ENCODE data around the gene CALM1. TPM values are rescaled to one million over a fixed set of nuclear protein-coding genes. Genes with fewer than 3 reads are reported as not detected.

CALM1 gene
- total RNA-seq, 2 donors from 2014 or later, result 237 to 287 TPM

DNA sequence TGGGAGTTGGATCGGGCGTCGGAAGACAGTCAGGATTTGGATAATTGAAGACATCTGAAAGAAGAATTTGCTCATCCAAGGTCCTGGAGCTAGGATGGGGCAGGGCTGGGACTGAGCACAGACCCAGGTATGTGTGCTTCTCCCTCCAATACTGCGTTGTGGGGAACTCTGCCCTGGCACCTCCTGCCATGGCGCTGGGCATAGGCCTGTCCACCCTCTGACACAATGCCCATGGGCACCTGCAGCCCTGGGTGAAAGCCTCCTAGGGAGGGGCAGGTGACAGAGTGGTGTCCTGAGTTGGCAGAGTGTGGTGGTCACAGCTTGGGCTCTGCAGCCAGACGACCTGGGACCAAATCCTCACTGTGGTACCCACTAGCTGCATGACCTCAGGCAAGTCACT lies 53.3 kb downstream of the CALM1 start:
- Histone ChIP-seq H3K4me1 (replicated peaks) (no peaks in the 10 kb centered on the region), H3K27me3 (replicated peaks; ENCODE audit: insufficient read depth) (no peaks in the 10 kb centered on the region), H3K36me3 (no peaks in the 10 kb centered on the region), H3K4me3 (no peak overlapping the region), H3K27ac (no peak overlapping the region), H3K9me3 (no peaks in the 10 kb centered on the region)
- no peak for DNase-seq (ENCODE audit: low spot score)
- 90% methylated on average over 6 of the region's 6 CpGs for WGBS
- no peak for TF ChIP-seq POLR2AphosphoS5 (IDR thresholded peaks at IDR 0.05)
- no peak for TF ChIP-seq POLR2A (IDR thresholded peaks at IDR 0.05)
- no peak for TF ChIP-seq CTCF (IDR thresholded peaks at IDR 0.05)
- intact Hi-C loops (cut with DNase I), result no loop called here

- H3K36me3 ChIP-seq, result no peaks in the 10 kb centered on the region
- TF ChIP-seq CTCF (IDR thresholded peaks at IDR 0.05) (no peak), POLR2AphosphoS5 (IDR thresholded peaks at IDR 0.05) (no peak), POLR2A (IDR thresholded peaks at IDR 0.05) (no peak)
- DNase-seq (ENCODE audit: low spot score), result no peak
- intact Hi-C loops (cut with DNase I), result no loop called here
- H3K9me3 ChIP-seq, result no peaks in the 10 kb centered on the region
- no peak overlapping the region for H3K4me3 ChIP-seq
- no peak overlapping the region for H3K27ac ChIP-seq
- H3K4me1 ChIP-seq (replicated peaks), result no peaks in the 10 kb centered on the region
- 89% methylated on average over 3 of the region's 3 CpGs for WGBS
- H3K27me3 ChIP-seq (replicated peaks; ENCODE audit: insufficient read depth), result no peaks in the 10 kb centered on the region
Measured at GRCh38 chr14:90450667-90451066, 53.8 kb downstream of the CALM1 start.

GRCh38 chr14:90451443-90451842 lies 54.6 kb downstream of the CALM1 start:
- no peak for DNase-seq (ENCODE audit: low spot score)
- H3K36me3 ChIP-seq, result no peaks in the 10 kb centered on the region
- TF ChIP-seq POLR2A (IDR thresholded peaks at IDR 0.05), result no peak
- no peak for TF ChIP-seq CTCF (IDR thresholded peaks at IDR 0.05)
- no peak for TF ChIP-seq POLR2AphosphoS5 (IDR thresholded peaks at IDR 0.05)
- no peaks in the 10 kb centered on the region for H3K9me3 ChIP-seq
- H3K4me1 ChIP-seq (replicated peaks), result no peaks in the 10 kb centered on the region
- intact Hi-C loops (cut with DNase I), result no loop called here
- no peak overlapping the region for H3K4me3 ChIP-seq
- H3K27ac ChIP-seq, result no peak overlapping the region
- H3K27me3 ChIP-seq (replicated peaks; ENCODE audit: insufficient read depth), result no peaks in the 10 kb centered on the region
- WGBS, result 97% methylated on average over 13 of the region's 13 CpGs

- intact Hi-C loops (cut with DNase I), result no loop called here
- Histone ChIP-seq H3K27me3 (replicated peaks; ENCODE audit: insufficient read depth) (no peaks in the 10 kb centered on the region), H3K27ac (no peak overlapping the region), H3K4me1 (replicated peaks) (no peaks in the 10 kb centered on the region), H3K9me3 (no peaks in the 10 kb centered on the region), H3K4me3 (no peak overlapping the region), H3K36me3 (no peaks in the 10 kb centered on the region)
- DNase-seq (ENCODE audit: low spot score), result no peak
- TF ChIP-seq CTCF (IDR thresholded peaks at IDR 0.05), result no peak
- no peak for TF ChIP-seq POLR2A (IDR thresholded peaks at IDR 0.05)
- TF ChIP-seq POLR2AphosphoS5 (IDR thresholded peaks at IDR 0.05), result no peak
- 75% methylated on average over 4 of the region's 4 CpGs for WGBS
Measured at GRCh38 chr14:90451961-90452360, 55.1 kb downstream of the CALM1 start.

GRCh38 chr14:90452366-90452765 lies 55.5 kb downstream of the CALM1 start:
- TF ChIP-seq CTCF (IDR thresholded peaks at IDR 0.05) (no peak), POLR2A (IDR thresholded peaks at IDR 0.05) (no peak), POLR2AphosphoS5 (IDR thresholded peaks at IDR 0.05) (no peak)
- no peak overlapping the region for H3K4me3 ChIP-seq
- no peak overlapping the region for H3K27ac ChIP-seq
- no peaks in the 10 kb centered on the region for H3K9me3 ChIP-seq
- 89% methylated on average over 6 of the region's 6 CpGs for WGBS
- intact Hi-C loops (cut with DNase I), result no loop called here
- H3K4me1 ChIP-seq (replicated peaks), result no peaks in the 10 kb centered on the region
- no peaks in the 10 kb centered on the region for H3K27me3 ChIP-seq (replicated peaks; ENCODE audit: insufficient read depth)
- no peaks in the 10 kb centered on the region for H3K36me3 ChIP-seq
- DNase-seq (ENCODE audit: low spot score), result no peak

All from prostate gland (tissue), 2 donors.